ENCODE results near the gene HAUS8. TPM values are rescaled to one million over a fixed set of nuclear protein-coding genes. Genes with fewer than 3 reads are reported as not detected.

Gene HAUS8
- polyA plus RNA-seq, 3 donors = 2.5 to 9.3 (median 4.4) TPM

GRCh38 chr19:17090583-17090982, 15.3 kb upstream of the HAUS8 start:
- Mint-ChIP-seq H3K4me3 (peak overlapping the region in 1 of 2 donors; percentile 77), H3K4me1 (peaks cover 73% of the 10 kb centered on the region), H3K36me3 (peaks cover 52 to 64% of the 10 kb centered on the region in 2 donors), H3K27me3 (ENCODE audit: low read depth in 3 of 3) (peaks cover 0 to 6% (median 2%) of the 10 kb centered on the region in 3 donors), H3K9me3 (peaks cover 0 to 3% (median 0%) of the 10 kb centered on the region in 7 donors), H3K27ac (peak overlapping the region; percentile 96 to 100 (median 99))
- DNase-seq = peak; percentile 94 to 99 (median 96)
- Histone ChIP-seq H4K20me1 (ENCODE audit: insufficient read depth, low read length) (peaks cover 67% of the 10 kb centered on the region), H3K36me3 (replicated peaks in 1 of 2; ENCODE audit: control insufficient read depth in 1 of 2, insufficient read depth in 2 of 2, low read length in 2 of 2) (peaks cover 17 to 30% of the 10 kb centered on the region in 2 donors), H3K9ac (ENCODE audit: insufficient read depth, low read length, poor library complexity, severe bottlenecking) (peak overlapping the region; percentile 85), H3K4me3 (replicated peaks in 1 of 3; ENCODE audit: low read depth in 2 of 3, low read length in 3 of 3) (peak overlapping the region in 1 of 3 experiments; percentile 6), H3K4me1 (ENCODE audit: control insufficient read depth in 1 of 2, insufficient read depth in 2 of 2, low read length in 2 of 2) (peaks cover 60 to 74% of the 10 kb centered on the region in 2 donors), H3K9me3 (replicated peaks in 1 of 2; ENCODE audit: control insufficient read depth in 1 of 2, insufficient read depth in 1 of 2, low read length in 2 of 2) (no peaks in the 10 kb centered on the region), H3K4me2 (replicated peaks; ENCODE audit: extremely low read depth, low read length, poor library complexity, severe bottlenecking) (peak overlapping the region; percentile 23), H3K27ac (ENCODE audit: low read depth in 1 of 2, low read length in 2 of 2) (peak overlapping the region; percentile 96 to 100), H2AFZ (ENCODE audit: insufficient read depth, low read depth, low read length, poor library complexity, severe bottlenecking) (no peak overlapping the region), H3K27me3 (ENCODE audit: control insufficient read depth in 2 of 2, insufficient read depth in 2 of 2, low read length in 2 of 2) (no peaks in the 10 kb centered on the region), H3K79me2 (ENCODE audit: insufficient read depth, low read length) (peaks cover 98% of the 10 kb centered on the region)
- 0% methylated on average over 1 of the region's 9 CpGs for WGBS (ENCODE audit: insufficient coverage)
- TF ChIP-seq CTCF (IDR thresholded peaks at IDR 0.05) = peak; percentile 24
- intact Hi-C loops (cut with micrococcal nuclease) = loop anchor here in 1 of 2 donors (1.0 to 5.0 kb wide), 3 partner anchors 14 to 47 kb away; no protein-coding TSS in a partner anchor

- Mint-ChIP-seq H3K4me1 (peaks cover 59% of the 10 kb centered on the region), H3K9me3 (peaks cover 0 to 1% (median 0%) of the 10 kb centered on the region in 7 donors)
- 100% methylated on average over 1 of the region's 5 CpGs for WGBS (ENCODE audit: insufficient coverage)
These were observed 13.3 kb upstream of the HAUS8 start for GRCh38 chr19:17088552-17088951.

More at GRCh38 chr19:17088552-17088951, 13.3 kb upstream of the HAUS8 start:
- Histone ChIP-seq H3K9me3 (replicated peaks in 1 of 2; ENCODE audit: control insufficient read depth in 1 of 2, insufficient read depth in 1 of 2, low read length in 2 of 2) (no peaks in the 10 kb centered on the region), H3K4me3 (replicated peaks in 1 of 3; ENCODE audit: low read depth in 2 of 3, low read length in 3 of 3) (no peak overlapping the region), H3K4me2 (replicated peaks; ENCODE audit: extremely low read depth, low read length, poor library complexity, severe bottlenecking) (no peak overlapping the region), H3K9ac (ENCODE audit: insufficient read depth, low read length, poor library complexity, severe bottlenecking) (no peak overlapping the region), H3K27me3 (ENCODE audit: control insufficient read depth in 2 of 2, insufficient read depth in 2 of 2, low read length in 2 of 2) (no peaks in the 10 kb centered on the region), H3K79me2 (ENCODE audit: insufficient read depth, low read length) (peaks cover 98% of the 10 kb centered on the region), H2AFZ (ENCODE audit: insufficient read depth, low read depth, low read length, poor library complexity, severe bottlenecking) (no peak overlapping the region), H3K27ac (ENCODE audit: low read depth in 1 of 2, low read length in 2 of 2) (peak overlapping the region; percentile 96 to 100), H3K36me3 (replicated peaks in 1 of 2; ENCODE audit: control insufficient read depth in 1 of 2, insufficient read depth in 2 of 2, low read length in 2 of 2) (peaks cover 18 to 39% of the 10 kb centered on the region in 2 donors), H3K4me1 (ENCODE audit: control insufficient read depth in 1 of 2, insufficient read depth in 2 of 2, low read length in 2 of 2) (peaks cover 46 to 57% of the 10 kb centered on the region in 2 donors), H4K20me1 (ENCODE audit: insufficient read depth, low read length) (peaks cover 72% of the 10 kb centered on the region)
- intact Hi-C loops (cut with micrococcal nuclease) = no loop called here
- no peak for DNase-seq
- Mint-ChIP-seq H3K36me3 (peaks cover 54 to 67% of the 10 kb centered on the region in 2 donors), H3K4me3 (no peak overlapping the region), H3K27me3 (ENCODE audit: low read depth in 3 of 3) (peaks cover 0 to 6% (median 2%) of the 10 kb centered on the region in 3 donors), H3K27ac (peak overlapping the region; percentile 96 to 100 (median 99))
- no peak for TF ChIP-seq CTCF (IDR thresholded peaks at IDR 0.05)
